Measurements from ENCODE around the gene PRKCE. TPM values are rescaled to one million over a fixed set of nuclear protein-coding genes. Genes with fewer than 3 reads are reported as not detected.

Gene PRKCE
- total RNA-seq, 1 donor from 2014 or later, result 19.3 TPM

DNA sequence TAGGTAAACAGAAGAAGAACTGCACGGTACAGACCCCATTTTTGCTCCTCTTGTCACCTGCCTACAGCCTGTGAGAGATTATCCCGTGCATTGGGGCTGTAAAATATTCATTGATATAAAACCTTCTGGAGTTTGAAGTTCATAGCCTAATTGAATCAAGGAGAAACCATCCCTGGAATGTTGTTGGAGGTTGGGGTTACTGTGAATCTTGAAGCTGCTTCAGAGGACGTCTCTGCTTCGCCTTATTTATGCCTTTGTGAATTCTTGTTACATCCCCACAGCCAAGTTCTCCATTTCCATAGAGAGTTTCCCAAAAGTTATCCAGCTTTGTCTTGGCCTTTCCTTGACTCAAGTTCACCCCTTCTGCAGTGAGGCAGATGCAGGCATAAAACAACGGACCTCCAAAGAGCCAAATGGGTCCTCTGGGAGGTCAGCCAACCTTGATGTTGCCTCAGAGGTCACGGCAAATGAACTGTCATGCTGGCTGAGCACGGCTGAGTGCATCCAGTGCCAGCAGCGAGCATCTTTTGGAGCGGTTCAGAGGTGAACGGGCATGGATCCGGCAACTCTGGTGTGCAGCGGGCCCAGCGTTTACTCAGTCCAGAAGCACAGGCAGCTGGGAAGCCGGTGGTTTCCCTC, 317.6 kb downstream of the PRKCE start:
- DNase-seq, result no peak

GRCh38 chr2:45973426-45973825, 322.0 kb downstream of the PRKCE start:
- no peak for DNase-seq

GRCh38 chr2:45974056-45974455, 322.6 kb downstream of the PRKCE start:
- no peak for DNase-seq

- no peak for DNase-seq
Observed at GRCh38 chr2:45974762-45975408, 323.4 kb downstream of the PRKCE start.

- DNase-seq, result no peak
Observed at GRCh38 chr2:45975752-45976517, 324.5 kb downstream of the PRKCE start.

- DNase-seq, result no peak
Observed at GRCh38 chr2:45978302-45978859, 326.9 kb downstream of the PRKCE start.

DNA sequence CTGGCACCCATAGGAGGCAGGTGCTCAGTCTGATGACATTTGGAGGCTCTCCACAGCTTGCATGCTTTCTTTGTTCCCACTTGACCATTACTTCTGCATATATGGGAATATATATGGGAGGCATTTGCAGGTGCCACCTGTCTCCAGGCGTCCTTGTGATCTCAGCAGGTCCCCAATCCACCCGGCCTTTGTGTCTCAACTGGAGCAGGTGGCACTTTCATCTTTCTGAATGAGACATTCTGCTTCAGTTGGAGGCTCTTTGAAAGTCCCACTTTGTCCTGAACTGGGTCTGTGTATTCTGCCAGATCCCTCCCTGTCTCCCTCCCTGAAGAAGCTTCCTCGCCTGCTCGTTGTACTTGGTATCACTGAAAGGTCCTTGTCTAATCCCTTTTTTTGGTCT, 327.6 kb downstream of the PRKCE start:
- DNase-seq, result no peak

DNA sequence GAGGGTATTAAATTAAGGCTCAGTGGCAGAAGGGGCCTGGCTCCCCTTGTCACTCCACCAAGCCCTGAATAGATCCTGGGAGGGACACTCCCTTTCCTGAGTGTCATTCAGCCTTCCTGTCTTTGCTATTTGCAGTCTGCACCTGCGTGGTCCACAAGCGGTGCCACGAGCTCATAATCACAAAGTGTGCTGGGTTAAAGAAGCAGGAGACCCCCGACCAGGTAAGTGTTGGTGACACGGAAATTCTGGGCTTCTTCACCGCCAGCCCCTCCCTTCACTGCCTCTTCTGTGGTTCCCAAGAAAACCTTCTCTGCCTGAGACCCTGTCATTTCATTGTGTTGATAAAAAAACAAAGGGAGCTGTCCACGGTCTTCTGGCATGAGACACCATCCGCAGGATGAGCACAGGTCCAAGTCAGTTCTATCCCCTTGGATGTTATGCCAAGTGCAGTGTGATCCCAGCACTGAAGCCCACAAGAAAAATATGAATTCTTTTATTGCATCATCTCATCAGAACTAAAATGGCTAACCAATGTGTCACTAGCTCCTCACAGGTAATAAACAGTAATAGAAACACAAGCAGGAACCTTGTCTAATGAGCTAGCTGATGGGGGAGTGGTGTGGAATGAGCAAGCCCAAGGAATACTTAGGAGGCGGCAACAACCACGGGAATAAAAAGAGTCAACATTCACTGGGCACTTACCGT, 328.8 kb downstream of the PRKCE start:
- no peak for DNase-seq

GRCh38 chr2:45981384-45981930, 330.0 kb downstream of the PRKCE start:
- no peak for DNase-seq

GRCh38 chr2:45982096-45982495, 330.6 kb downstream of the PRKCE start:
- DNase-seq, result no peak

GRCh38 chr2:45983213-45983612, 331.7 kb downstream of the PRKCE start:
- DNase-seq, result no peak

DNA sequence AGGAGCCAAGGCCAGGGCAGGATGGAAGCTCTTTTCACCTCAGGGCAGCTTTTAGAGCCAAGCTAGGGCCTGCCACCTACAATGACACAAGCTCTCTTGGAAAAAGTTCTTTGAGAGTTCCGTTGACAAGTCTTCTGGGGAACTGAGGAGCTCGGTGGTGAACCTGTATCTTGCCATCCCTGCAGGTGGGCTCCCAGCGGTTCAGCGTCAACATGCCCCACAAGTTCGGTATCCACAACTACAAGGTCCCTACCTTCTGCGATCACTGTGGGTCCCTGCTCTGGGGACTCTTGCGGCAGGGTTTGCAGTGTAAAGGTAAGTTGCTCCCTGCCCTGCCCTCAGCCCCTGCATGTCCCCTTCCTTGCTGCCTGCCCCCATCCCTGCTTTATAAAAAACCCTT, 332.9 kb downstream of the PRKCE start:
- no peak for DNase-seq

GRCh38 chr2:45984896-45985473, 333.5 kb downstream of the PRKCE start:
- DNase-seq, result no peak

GRCh38 chr2:45986509-45986908, 335.0 kb downstream of the PRKCE start:
- DNase-seq, result no peak

- no peak for DNase-seq
Observed at GRCh38 chr2:45987856-45988255, 336.4 kb downstream of the PRKCE start.

DNA sequence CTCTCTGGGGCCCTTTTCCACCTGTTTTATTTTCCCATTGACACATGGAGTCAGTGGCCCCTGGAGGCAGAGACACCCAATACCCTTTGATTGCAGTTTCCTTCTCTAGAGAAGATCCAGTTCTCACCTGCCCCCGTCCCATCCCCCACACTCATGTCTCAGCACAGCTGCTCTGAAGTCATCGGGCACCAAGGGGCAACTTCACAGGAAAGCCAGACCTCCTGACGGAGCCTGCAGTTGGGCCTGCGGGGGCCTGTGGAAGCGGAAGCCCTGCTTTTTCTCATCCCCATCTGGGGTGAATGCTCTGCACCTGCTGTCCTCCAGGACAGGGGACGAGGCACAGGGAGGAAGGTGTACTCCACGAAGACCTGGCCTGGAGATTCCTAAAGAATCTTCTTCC, 337.4 kb downstream of the PRKCE start:
- DNase-seq, result no peak

DNA sequence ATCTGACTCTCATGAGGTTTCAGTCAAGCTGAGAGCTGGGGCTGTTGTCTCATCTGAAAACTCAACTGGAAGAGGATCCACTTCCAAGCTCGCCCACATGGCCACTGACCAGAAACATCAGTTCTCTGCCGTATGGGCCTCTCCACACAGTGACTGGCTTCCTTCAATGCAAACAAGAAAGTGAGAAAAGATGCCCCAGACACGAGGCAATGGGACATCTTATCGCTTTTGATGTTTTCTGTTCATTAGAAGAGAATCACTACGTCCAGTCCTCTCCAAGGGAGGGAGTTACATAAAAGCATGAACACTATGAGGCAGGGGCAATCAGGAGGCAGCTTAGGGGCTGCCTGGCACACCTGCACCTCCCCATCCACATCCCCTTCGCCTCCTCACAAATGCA, 338.7 kb downstream of the PRKCE start:
- DNase-seq, result no peak

DNA sequence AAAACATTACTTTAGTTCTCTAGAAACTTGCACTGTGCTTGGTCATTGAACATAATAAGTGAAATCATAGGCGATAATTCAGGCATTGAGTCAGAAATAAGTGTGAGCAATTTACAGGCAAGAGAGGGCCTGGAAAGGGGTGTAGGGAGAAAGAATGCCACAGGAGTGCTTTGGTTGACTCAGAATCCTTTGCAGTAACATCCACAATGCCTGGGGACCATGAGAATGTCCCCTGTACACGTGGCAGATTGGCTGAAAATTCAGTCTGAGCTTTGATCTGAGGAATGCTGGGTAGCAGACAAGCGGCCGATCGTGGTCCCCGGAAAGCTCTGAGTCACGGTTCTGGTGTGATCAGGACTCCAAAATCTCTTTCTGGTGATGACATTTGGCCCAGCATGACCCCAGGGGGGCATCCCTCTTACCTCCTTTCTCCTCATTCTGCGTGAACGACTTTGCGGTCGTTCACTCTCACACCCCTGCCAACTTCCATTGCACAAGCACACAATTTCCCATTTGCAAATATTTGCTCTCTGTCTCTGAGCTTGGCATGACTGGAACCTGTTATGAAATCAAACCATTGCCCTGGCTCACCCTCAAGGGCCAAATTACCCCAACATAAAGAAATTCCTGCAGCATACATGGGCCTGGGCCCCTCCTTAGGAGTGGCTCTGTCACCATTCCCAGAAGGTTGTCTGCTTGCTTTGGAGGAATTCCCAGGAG, 340.7 kb downstream of the PRKCE start:
- DNase-seq, result no peak

DNA sequence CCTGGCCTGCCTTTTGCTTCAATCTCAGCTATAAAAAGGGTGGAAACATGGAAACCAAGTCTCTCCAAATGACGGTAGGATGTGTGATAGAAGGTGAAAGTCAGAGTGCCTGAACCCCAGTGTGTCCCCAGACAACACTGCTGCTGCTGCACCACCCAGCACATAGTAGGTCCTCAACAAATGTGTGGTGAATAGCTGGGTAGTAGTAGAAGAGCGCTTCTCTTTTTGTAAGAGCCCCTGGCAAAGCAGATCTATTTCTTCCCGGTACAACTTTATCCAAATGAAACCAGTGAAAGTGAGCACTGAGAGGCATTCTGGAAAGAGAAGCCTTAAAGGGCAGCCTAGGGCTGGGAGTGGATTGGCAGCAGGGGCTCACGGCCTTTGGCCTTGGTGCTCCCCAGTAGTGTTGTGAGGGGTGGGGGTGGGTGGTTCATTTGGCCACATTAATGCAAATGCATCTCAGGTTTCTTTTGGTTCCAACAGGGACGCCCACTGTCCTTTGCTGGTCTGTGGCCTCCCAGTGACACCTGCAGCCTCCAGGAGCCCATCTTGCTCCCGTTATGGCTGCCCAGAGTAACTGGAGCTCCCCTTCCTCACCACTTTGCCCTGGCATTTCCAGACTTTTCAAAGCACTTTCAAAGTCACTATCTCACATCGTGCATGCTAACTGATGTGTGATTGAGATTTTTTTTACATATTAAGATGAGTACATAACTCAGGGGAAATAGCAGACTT, 341.4 kb downstream of the PRKCE start:
- no peak for DNase-seq

DNA sequence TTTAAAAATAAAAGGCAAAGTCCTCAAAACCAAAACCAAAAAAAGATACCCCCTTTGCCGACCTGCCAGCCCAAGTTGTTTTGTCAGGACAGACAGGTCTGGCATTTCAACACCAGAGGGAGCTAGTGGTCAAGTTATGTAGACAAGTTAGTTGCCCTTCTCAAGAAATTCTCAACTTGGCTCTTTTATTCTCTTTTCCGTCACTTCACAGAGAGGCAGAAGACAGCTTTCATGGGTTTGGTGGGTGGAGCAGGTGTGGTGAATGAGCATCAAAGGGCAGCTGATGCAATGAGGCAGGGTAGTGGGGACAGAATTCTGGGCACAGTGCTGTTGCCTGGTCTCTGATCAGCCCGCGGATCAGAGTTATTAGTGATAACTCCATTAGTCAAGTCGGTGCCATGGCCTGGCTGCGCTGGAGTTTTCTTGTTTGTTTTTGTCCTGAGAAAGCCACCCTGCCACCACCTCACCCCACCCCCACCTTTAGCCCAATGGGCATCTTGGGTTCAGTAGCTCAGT, 342.1 kb downstream of the PRKCE start:
- DNase-seq, result peak; percentile 32

Data from skin of body (tissue), 2 donors.